HTERT RPE-1 (cell line): ENCODE results near the gene EDAR.

ENCODE experiments used
- in situ Hi-C: fragments of 300-500 bp; cut with MboI; formaldehyde crosslinking; loops from 4 replicates; pipeline ENCODE4 v1.14.3; 2020; ENCODE audit warnings: low sequenced_read_pairs

Gene EDAR

DNA sequence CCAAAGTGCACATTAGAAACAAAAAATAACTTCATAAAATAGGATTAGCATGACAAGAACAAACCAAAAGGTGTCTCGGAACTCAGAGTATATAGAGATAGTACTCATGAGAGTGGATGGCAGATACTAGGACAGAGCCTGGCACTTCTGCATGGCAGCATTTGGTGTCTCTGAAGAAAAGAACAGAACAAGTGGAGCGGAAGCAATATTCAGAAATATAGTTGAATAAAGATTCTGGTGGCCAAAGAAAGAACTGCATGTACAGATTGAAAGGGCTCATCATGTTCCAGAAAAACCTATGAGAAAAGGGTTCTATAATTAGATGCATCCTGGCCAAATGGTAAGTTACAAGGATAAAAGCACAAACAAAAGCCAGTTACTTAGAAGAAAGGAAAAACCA is 111.5 kb downstream of the EDAR start:
- in situ Hi-C loops: no loop called here

- in situ Hi-C loops: no loop called here
Observed at GRCh38 chr2:108870069-108870644, 118.9 kb downstream of the EDAR start.

- in situ Hi-C loops: no loop called here
Observed at GRCh38 chr2:108869542-108869941, 119.5 kb downstream of the EDAR start.

GRCh38 chr2:108868911-108869310 is 120.1 kb downstream of the EDAR start:
- in situ Hi-C loops: no loop called here

GRCh38 chr2:108866041-108866440 is 123.0 kb downstream of the EDAR start:
- in situ Hi-C loops: no loop called here

DNA sequence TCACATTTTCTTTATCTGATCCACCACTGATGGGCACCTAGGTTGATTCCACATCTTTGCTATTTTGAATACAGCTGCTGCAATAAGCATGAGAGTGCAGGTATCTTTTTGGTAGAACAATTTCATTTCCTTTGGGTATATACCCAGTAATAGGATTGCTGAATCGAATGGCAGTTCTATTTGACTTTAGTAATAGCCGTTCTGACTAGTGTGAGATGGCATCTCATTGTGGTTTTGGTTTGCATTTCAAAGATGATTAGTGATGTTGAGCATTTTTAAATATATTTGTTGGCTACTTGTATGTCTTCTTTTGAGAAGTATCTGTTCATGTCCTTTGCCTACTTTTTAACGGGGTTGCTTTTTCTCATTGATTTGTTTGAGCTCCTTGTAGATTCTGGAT is 130.1 kb downstream of the EDAR start:
- in situ Hi-C loops: no loop called here

GRCh38 chr2:108855194-108855593 is 133.8 kb downstream of the EDAR start:
- in situ Hi-C loops: no loop called here

DNA sequence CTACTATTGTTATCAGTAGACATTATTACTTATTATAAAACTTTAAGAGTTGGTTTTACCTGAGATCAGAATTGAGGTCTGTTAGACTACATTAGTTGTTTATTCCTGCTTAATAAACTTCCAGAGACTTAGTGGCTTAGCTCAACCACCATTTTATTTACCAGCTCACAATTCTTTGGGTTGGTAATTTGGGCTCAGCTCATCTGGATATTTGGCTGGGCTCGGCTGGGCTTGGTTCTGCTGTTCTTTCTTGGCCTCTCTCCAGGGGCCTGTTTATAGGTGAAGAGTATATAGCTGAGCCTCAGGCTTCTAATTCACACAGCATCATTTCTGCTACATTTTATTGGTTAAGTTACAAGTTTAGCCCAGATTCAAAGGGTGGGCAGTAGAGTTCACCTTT is 134.5 kb downstream of the EDAR start:
- in situ Hi-C loops: no loop called here

DNA sequence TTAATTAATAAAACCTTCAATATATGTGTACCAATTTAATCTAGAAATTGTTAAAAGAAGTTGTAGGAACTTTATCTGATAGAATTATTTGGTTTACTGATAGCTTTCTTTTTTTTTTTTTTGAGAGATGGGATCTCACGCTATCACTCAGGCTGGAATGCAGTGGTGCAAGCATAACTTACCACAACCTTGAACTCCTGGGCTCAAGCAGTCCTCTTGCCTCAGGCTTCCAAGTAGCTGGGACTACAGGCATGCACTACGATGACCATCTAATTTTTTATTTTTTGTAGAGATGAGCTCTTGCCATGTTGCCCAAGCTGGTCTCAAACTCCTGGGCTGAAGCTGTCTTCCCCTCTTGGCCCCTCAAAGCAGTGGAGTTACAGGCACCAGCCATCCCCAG is 135.6 kb downstream of the EDAR start:
- in situ Hi-C loops: no loop called here

DNA sequence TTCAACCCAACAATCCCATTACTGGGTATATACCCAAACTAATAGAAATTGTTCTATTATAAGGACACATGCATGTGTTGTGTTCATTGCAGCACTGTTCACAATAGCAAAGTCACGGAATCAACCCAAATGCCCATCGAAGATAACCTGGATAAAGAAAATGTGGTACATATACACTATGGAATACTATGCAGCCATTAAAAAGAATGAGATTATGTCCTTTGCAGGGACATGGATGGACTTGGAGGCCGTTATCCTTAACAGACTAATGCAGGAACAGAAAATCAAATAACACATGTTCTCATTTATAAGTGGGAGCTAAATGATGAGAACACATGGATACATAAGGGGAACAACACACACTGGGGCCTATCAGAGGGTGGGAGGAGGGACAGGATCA is 136.6 kb downstream of the EDAR start:
- in situ Hi-C loops: no loop called here

GRCh38 chr2:108847000-108847399 is 142.0 kb downstream of the EDAR start:
- in situ Hi-C loops: no loop called here

DNA sequence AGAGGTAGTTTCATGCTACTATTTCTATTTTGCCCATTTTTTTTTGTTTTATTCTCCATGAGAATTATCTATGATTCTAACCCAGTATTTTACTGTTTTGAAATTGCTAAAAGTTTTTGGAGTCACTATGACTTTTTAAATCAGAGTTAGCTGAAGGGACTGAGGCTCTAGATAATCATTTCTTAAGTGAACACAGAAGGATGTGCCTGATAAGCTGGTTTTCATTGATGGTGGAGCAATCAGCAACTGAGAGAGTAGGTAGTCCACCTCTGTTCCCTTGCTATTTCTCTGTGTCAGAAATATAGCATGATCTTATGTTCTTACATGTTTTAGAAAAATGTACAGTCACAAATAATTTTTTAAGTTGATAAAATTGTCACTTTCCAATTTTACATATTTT is 143.1 kb downstream of the EDAR start:
- in situ Hi-C loops: no loop called here
